ENCODE data around the gene C2CD5.

The C2CD5 gene

GRCh38 chr12:22477166-22477893 is 67.0 kb downstream of the C2CD5 start:
- H4K20me1 ChIP-seq = peaks cover 0 to 5% (median 0%) of the 10 kb centered on the region in 11 experiments; a peak in 2 of 22 replicates
- H3K36me3 ChIP-seq = peaks cover 23 to 84% (median 47%) of the 10 kb centered on the region in 11 experiments
- H3K9ac ChIP-seq = no peak overlapping the region
- no peaks in the 10 kb centered on the region for H3K27me3 ChIP-seq
- no peak overlapping the region for H3K27ac ChIP-seq
- peaks cover 0 to 18% (median 7%) of the 10 kb centered on the region in 10 experiments; a peak in 8 of 20 replicates for H3K4me1 ChIP-seq
- H3K4me2 ChIP-seq = no peak overlapping the region
- no peak overlapping the region for H3K4me3 ChIP-seq
- no peaks in the 10 kb centered on the region for H3K9me3 ChIP-seq (replicated peaks in 1 of 11)
- TF ChIP-seq Cebpa-rat (IDR thresholded peaks at IDR 0.05) = no peak

DNA sequence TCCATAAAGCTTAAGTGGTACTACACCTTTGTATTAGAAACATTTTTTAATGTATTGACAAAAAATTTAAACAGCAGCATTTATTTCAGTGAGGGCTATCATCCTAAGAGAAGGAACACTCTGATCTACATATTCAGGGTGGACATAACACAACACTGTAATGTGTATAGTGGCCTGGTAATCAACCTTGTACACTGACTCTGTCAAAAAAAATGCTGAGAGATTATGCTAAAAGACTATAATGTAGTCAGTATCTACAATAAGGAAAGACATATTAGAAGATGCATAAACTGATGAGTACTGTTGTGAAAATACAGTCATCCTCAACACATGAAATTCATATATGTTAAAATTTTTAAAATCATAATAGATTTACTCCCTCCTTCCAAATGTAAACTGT is 68.2 kb downstream of the C2CD5 start:
- peaks cover 23 to 80% (median 39%) of the 10 kb centered on the region in 11 experiments; a peak in 21 of 22 replicates for H3K36me3 ChIP-seq
- no peak overlapping the region for H3K4me2 ChIP-seq
- H3K9ac ChIP-seq = no peak overlapping the region
- no peak for TF ChIP-seq Cebpa-rat (IDR thresholded peaks at IDR 0.05)
- no peaks in the 10 kb centered on the region for H3K27me3 ChIP-seq
- H3K27ac ChIP-seq = no peak overlapping the region
- H4K20me1 ChIP-seq = peaks cover 0 to 5% (median 0%) of the 10 kb centered on the region in 11 experiments; a peak in 2 of 22 replicates
- H3K4me1 ChIP-seq = peaks cover 0 to 11% (median 3%) of the 10 kb centered on the region in 10 experiments; a peak in 7 of 20 replicates
- no peak overlapping the region for H3K4me3 ChIP-seq
- H3K9me3 ChIP-seq (replicated peaks in 1 of 11) = no peaks in the 10 kb centered on the region

DNA sequence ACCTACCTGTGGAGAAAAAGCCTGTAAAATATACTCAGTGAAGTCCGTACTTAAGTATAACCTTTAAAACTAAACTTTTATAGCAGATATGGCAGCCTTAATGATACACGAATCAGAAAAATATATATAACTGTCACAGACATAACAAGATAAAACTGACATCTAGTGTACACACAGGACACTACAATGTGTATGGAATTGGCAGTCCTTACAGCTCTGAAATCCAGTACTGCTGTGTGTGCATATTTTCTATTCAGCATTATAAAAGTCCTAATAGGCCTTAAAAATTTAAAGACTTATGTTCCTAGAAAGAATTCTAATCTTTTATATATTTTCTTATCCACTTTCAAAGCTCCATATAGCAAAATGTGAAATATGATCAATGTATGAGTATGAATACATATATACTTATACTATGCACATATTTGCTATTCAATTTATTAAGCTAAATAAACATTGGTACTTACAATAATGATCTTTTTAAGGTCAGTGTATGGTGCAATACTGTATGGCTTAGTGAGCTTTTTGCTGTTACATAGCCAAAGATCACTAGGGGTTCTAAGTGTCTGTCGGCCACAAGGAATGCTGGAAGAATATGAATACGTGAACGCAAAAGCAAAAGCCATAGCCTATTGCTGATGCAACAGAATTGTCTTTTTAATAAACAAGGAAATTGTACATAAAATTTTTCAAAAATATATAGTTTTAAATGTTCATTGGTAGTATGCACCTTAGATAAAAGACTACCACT is 69.2 kb downstream of the C2CD5 start:
- no peak overlapping the region for H3K4me3 ChIP-seq
- no peak for TF ChIP-seq Cebpa-rat (IDR thresholded peaks at IDR 0.05)
- H3K36me3 ChIP-seq = peaks cover 26 to 80% (median 46%) of the 10 kb centered on the region in 11 experiments
- no peaks in the 10 kb centered on the region for H3K9me3 ChIP-seq (replicated peaks in 1 of 11)
- no peak overlapping the region for H3K9ac ChIP-seq
- no peak overlapping the region for H3K27ac ChIP-seq
- H3K27me3 ChIP-seq = no peaks in the 10 kb centered on the region
- H3K4me2 ChIP-seq = no peak overlapping the region
- peaks cover 0 to 5% (median 0%) of the 10 kb centered on the region in 11 experiments; a peak in 2 of 22 replicates for H4K20me1 ChIP-seq
- 0 out of 20 replicates have a peak, but pooled peaks cover 0 to 5% (median 0%) of the 10 kb centered on the region in 10 experiments for H3K4me1 ChIP-seq

- Histone ChIP-seq H3K9me3 (replicated peaks in 1 of 11) (no peaks in the 10 kb centered on the region), H3K9ac (no peak overlapping the region), H3K27ac (no peak overlapping the region), H3K4me1 (0 out of 20 replicates have a peak, but pooled peaks cover 0 to 5% (median 0%) of the 10 kb centered on the region in 10 experiments), H4K20me1 (peaks cover 0 to 5% (median 0%) of the 10 kb centered on the region in 11 experiments; a peak in 1 of 22 replicates), H3K4me3 (no peak overlapping the region), H3K27me3 (no peaks in the 10 kb centered on the region), H3K36me3 (peaks cover 26 to 79% (median 52%) of the 10 kb centered on the region in 11 experiments), H3K4me2 (no peak overlapping the region)
- no peak for TF ChIP-seq Cebpa-rat (IDR thresholded peaks at IDR 0.05)
Measured at GRCh38 chr12:22473212-22473611, 71.1 kb downstream of the C2CD5 start.

DNA sequence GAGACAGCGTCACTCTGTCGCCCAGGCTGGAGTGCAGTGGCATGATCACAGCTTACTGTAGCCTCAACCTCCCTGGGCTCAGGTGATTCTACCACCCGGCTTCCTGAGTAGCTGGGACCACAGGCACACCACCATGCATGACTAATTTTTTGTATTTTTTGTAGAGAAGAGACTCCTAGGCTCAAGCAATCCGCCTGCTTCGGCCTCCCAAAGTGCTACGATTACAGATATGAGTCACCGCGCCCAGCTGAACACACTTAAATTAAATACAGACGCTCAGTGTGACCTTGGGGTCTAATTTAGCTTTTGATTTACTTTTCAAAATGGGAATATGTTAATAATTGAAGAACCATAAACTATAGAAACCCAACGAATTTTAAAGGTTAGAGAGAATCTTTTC is 77.2 kb downstream of the C2CD5 start:
- Histone ChIP-seq H3K4me2 (no peak overlapping the region), H3K4me1 (no peaks in the 10 kb centered on the region), H3K9me3 (replicated peaks in 1 of 11) (no peaks in the 10 kb centered on the region), H3K9ac (no peak overlapping the region), H3K36me3 (peaks cover 16 to 60% (median 33%) of the 10 kb centered on the region in 11 experiments), H4K20me1 (no peaks in the 10 kb centered on the region), H3K27me3 (no peaks in the 10 kb centered on the region), H3K27ac (no peak overlapping the region), H3K4me3 (no peak overlapping the region)
- no peak for TF ChIP-seq Cebpa-rat (IDR thresholded peaks at IDR 0.05)

- Histone ChIP-seq H3K9me3 (replicated peaks in 1 of 11) (no peaks in the 10 kb centered on the region), H4K20me1 (no peaks in the 10 kb centered on the region), H3K27me3 (no peaks in the 10 kb centered on the region), H3K4me1 (peaks cover 0 to 2% (median 0%) of the 10 kb centered on the region in 10 experiments; a peak in 1 of 20 replicates), H3K4me3 (no peak overlapping the region), H3K27ac (no peak overlapping the region), H3K36me3 (peaks cover 4 to 35% (median 15%) of the 10 kb centered on the region in 11 experiments), H3K4me2 (no peak overlapping the region), H3K9ac (no peak overlapping the region)
- no peak for TF ChIP-seq Cebpa-rat (IDR thresholded peaks at IDR 0.05)
Measured at GRCh38 chr12:22463306-22463705, 81.0 kb downstream of the C2CD5 start.

DNA sequence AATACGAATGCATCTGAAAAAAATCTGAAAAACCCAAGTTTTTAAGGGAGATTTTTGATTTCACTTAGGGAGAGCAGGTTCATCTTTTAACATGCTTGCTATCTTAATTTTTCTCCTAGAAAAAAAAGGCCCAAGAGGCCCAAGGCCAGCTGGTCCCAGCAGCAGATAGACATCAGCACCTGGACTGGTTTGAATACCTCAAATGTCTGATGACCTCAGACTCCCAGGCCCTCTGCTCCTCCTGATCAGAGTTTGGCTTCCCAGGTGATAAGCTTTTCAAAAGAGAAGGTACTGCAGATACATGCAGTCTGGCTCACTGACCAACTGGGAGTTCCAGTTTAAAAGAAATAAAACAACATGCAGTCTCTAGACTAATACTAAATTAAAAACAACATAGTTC is 82.6 kb downstream of the C2CD5 start:
- Histone ChIP-seq H3K36me3 (peaks cover 0 to 30% (median 7%) of the 10 kb centered on the region in 11 experiments; a peak in 13 of 22 replicates), H3K27ac (no peak overlapping the region), H4K20me1 (no peaks in the 10 kb centered on the region), H3K9me3 (replicated peaks in 1 of 11) (no peaks in the 10 kb centered on the region), H3K4me3 (no peak overlapping the region), H3K4me2 (no peak overlapping the region), H3K27me3 (no peaks in the 10 kb centered on the region), H3K9ac (no peak overlapping the region), H3K4me1 (peaks cover 0 to 11% (median 0%) of the 10 kb centered on the region in 10 experiments; a peak in 4 of 20 replicates)
- TF ChIP-seq Cebpa-rat (IDR thresholded peaks at IDR 0.05) = no peak

DNA sequence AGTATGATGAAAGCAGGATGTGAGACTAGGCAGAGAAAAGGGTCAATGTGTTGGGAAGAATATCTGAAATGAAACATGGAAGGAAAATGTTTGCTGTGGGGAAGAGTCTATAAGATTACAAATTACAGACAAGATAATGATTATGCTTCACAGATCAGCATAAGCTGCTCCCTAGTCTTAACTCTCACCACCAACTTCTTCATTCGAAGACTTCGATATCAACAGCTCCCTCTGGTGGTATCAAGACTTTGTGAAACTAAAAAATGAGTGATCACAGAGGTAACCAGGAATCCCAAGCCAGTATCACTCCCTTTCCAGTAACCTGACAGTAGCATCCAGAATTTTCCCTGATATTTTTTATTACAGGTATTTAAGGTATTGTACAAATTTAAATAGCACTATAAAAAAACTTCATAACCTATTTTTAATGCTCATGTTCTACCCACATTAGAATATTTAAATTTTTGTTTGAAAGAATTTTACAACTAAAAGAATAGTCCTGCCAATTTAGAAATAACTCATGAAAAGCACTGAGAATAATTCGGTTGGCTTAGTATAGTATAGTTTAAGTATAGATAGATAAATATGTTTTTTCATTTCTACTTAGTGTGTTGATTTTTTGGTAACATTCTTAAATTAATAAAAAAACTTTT is 84.4 kb downstream of the C2CD5 start:
- H3K27me3 ChIP-seq = no peaks in the 10 kb centered on the region
- H4K20me1 ChIP-seq = no peaks in the 10 kb centered on the region
- H3K4me2 ChIP-seq = no peak overlapping the region
- TF ChIP-seq Cebpa-rat (IDR thresholded peaks at IDR 0.05) = no peak
- H3K27ac ChIP-seq = no peak overlapping the region
- no peak overlapping the region for H3K4me3 ChIP-seq
- H3K36me3 ChIP-seq = peaks cover 0 to 34% (median 12%) of the 10 kb centered on the region in 11 experiments; a peak in 12 of 22 replicates
- H3K9me3 ChIP-seq (replicated peaks in 1 of 11) = no peaks in the 10 kb centered on the region
- H3K4me1 ChIP-seq = peaks cover 0 to 11% (median 0%) of the 10 kb centered on the region in 10 experiments; a peak in 4 of 20 replicates
- no peak overlapping the region for H3K9ac ChIP-seq
